ENCODE data around the gene KDM4C.

DNA sequence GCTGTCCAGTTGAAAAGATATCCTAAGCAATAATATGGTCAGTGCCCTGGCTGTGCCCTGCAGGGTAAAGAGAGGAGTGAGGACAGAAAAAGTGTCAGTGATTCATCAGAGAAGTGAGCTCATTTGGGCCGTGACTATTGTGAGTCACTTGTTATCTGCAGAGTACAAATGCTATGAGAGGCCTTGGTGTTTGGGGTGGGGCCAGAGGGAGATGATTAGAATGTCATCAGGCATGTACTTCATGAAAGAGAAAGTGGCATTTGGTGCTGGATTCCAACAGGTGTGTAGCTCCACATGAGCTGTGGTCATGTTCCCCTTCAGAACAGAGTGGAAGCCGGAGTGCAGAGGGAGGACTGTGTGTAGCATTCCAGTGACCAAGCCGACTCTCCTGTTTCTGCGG, 174.1 kb downstream of the KDM4C start:
- TF ChIP-seq, protein P1, sequence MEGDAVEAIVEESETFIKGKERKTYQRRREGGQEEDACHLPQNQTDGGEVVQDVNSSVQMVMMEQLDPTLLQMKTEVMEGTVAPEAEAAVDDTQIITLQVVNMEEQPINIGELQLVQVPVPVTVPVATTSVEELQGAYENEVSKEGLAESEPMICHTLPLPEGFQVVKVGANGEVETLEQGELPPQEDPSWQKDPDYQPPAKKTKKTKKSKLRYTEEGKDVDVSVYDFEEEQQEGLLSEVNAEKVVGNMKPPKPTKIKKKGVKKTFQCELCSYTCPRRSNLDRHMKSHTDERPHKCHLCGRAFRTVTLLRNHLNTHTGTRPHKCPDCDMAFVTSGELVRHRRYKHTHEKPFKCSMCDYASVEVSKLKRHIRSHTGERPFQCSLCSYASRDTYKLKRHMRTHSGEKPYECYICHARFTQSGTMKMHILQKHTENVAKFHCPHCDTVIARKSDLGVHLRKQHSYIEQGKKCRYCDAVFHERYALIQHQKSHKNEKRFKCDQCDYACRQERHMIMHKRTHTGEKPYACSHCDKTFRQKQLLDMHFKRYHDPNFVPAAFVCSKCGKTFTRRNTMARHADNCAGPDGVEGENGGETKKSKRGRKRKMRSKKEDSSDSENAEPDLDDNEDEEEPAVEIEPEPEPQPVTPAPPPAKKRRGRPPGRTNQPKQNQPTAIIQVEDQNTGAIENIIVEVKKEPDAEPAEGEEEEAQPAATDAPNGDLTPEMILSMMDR (IDR thresholded peaks at IDR 0.05), result no peak
- TF ChIP-seq POLR2A (IDR thresholded peaks at IDR 0.05), result no peak

Measured in heart left ventricle (tissue), 13 donors.